ENCODE measurements around the gene TNS1.

- no peak for TF ChIP-seq CTCF (IDR thresholded peaks at IDR 0.05)
- no peak for TF ChIP-seq POLR2A (IDR thresholded peaks at IDR 0.05)
Measured at GRCh38 chr2:217915706-217916105, 87.1 kb downstream of the TNS1 start.

Data from tibial nerve (tissue), 3 donors.